ENCODE measurements around the gene RPP14.

GRCh38 chr3:58366699-58367098 lies 60.7 kb downstream of the RPP14 start:
- TF ChIP-seq CTCF (IDR thresholded peaks at IDR 0.05 in 2 of 3, conservative IDR thresholded peaks at IDR 0.05 in 1 of 3; ENCODE audit: borderline replicate concordance in 1 of 3, insufficient read depth in 1 of 3, low read depth in 2 of 3, low read length in 2 of 3) (no peak), FOSL1 (IDR thresholded peaks at IDR 0.05; ENCODE audit: low read depth) (no peak), EZH2phosphoT487 (IDR thresholded peaks at IDR 0.05; ENCODE audit: borderline replicate concordance) (no peak), RAD21 (IDR thresholded peaks at IDR 0.05; ENCODE audit: low read depth) (no peak), TCF7L2 (IDR thresholded peaks at IDR 0.05; ENCODE audit: borderline replicate concordance, extremely low read depth, insufficient read depth, insufficient read length) (no peak), EZH2 (IDR thresholded peaks at IDR 0.05) (no peak), ZBTB33 (IDR thresholded peaks at IDR 0.05; ENCODE audit: extremely low read depth, insufficient replicate concordance, low read length) (no peak), POLR2A (IDR thresholded peaks at IDR 0.05; ENCODE audit: borderline replicate concordance, extremely low read depth, insufficient read depth, insufficient read length) (no peak)

Measured in HCT116 (cell line).